ENCODE data around the gene EXOC6B. TPM values are rescaled to one million over a fixed set of nuclear protein-coding genes. Genes with fewer than 3 reads are reported as not detected.

EXOC6B gene
- total and polyA plus RNA-seq, 9 of the 15 experiments (the other 6 are each of a cell fraction or from before 2014, with no cell fraction given), result 0.28 to 4.2 (median 2.0) TPM

DNA sequence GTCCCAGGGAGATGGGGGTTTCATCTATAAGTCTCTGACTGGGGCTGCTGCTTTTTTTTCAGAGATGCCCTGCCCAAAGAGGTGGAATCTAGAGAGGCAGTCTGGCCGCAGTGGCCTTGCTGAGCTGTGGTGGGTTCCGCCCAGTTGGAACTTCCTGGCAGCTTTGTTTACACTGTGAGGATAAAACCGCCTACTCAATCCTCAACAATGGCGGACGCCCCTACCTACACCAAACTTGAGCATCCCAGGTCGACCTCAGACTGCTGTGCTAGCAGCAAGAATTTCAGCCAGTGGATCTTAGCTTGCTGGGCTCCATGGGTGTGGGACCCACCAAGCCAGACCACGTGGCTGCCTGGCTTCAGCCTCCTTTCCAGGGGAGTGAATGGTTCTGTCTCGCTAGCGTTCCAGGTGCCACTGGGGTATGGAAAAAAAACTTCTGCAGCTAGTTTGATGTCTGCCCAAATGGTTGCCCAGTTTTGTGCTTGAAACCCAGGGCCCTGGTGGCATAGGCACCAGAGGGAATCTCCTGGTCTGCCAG, 525.6 kb downstream of the EXOC6B start:
- no peaks in the 10 kb centered on the region for H3K4me1 ChIP-seq (replicated peaks in 1 of 2; ENCODE audit: control insufficient read depth in 2 of 2, insufficient read depth in 2 of 2, low read length in 2 of 2)
- peak overlapping the region; percentile 38; the same call in 1 of the 2 replicates for H2AFZ ChIP-seq (ENCODE audit: low read depth, low read length)
- ChIA-PET CTCF (ENCODE audit: low intra/inter-chr PET ratio) (no interaction called here), POLR2A (interaction anchor here (0.6 kb wide), 1 partner anchor 8 kb away, joined by 3 read pairs; no protein-coding TSS in a partner anchor)
- intact Hi-C loops (cut with micrococcal nuclease), result no loop called here
- no TSS peak for BruUV-seq (replicated peaks)
- H3K9ac ChIP-seq (ENCODE audit: insufficient read depth in 1 of 2, low read depth in 2 of 2, low read length in 2 of 2), result no peak overlapping the region
- 4% methylated on average over 8 of the region's 9 CpGs for WGBS (ENCODE audit: insufficient coverage, low coverage, missing lambda C conversion rate)
- no peak overlapping the region for H3K27ac ChIP-seq (ENCODE audit: extremely low read depth, low read depth, low read length)
- H3K4me2 ChIP-seq (ENCODE audit: insufficient read depth, low read length), result no peak overlapping the region; the same call in 1 of the 2 replicates
- H3K9me3 ChIP-seq (replicated peaks; ENCODE audit: control insufficient read depth, insufficient read depth, low read depth, low read length), result no peaks in the 10 kb centered on the region
- no peaks in the 10 kb centered on the region for H3K79me2 ChIP-seq (ENCODE audit: control insufficient read depth, insufficient read depth, low read length)
- no peaks in the 10 kb centered on the region for H3K27me3 ChIP-seq (ENCODE audit: control insufficient read depth in 2 of 2, insufficient read depth in 2 of 2, low read length in 2 of 2)
- H4K20me1 ChIP-seq (replicated peaks; ENCODE audit: control insufficient read depth, insufficient read depth, low read length), result no peaks in the 10 kb centered on the region
- DNase-seq (ENCODE audit: extremely low read depth in 1 of 4, low spot score in 3 of 4) (no peak), ATAC-seq (no peak), FAIRE-seq (no peak)
- in situ Hi-C loops (cut with MboI), result no loop called here
- H3K9me1 ChIP-seq (ENCODE audit: control insufficient read depth, insufficient read depth, low read length), result no peaks in the 10 kb centered on the region
- H3K4me3 ChIP-seq, result no peak overlapping the region
- no peaks in the 10 kb centered on the region for H3K36me3 ChIP-seq (ENCODE audit: control insufficient read depth, insufficient read depth, low read length)
- TF ChIP-seq RBM17 (IDR thresholded peaks at IDR 0.05; ENCODE audit: borderline replicate concordance, low read depth, low read length) (no peak), ZNF717 (CRISPR knock-in tag; IDR thresholded peaks at IDR 0.05) (no peak), SMC3 (conservative IDR thresholded peaks at IDR 0.05; ENCODE audit: insufficient read depth, low read depth, low read length) (no peak), MAFK (IDR thresholded peaks at IDR 0.05; ENCODE audit: low read length) (no peak), FOXA3 (CRISPR knock-in tag; conservative IDR thresholded peaks at IDR 0.05 in 1 of 2, IDR thresholded peaks at IDR 0.05 in 1 of 2) (peak in 1 of 2 experiments; percentile 71; a peak in 2 of 4 replicates), YY1 (IDR thresholded peaks at IDR 0.05; ENCODE audit: borderline replicate concordance in 1 of 3, control insufficient read depth in 1 of 3, extremely low read depth in 1 of 3, insufficient read depth in 3 of 3, insufficient read length in 1 of 3, insufficient replicate concordance in 2 of 3, low read depth in 1 of 3, low read length in 2 of 3) (peak in 1 of 3 experiments; percentile 40), SMARCC2 (IDR thresholded peaks at IDR 0.05; ENCODE audit: low read depth) (no peak), ZNF239 (CRISPR knock-in tag; IDR thresholded peaks at IDR 0.05) (no peak)
- TF ChIP-seq, protein P1, sequence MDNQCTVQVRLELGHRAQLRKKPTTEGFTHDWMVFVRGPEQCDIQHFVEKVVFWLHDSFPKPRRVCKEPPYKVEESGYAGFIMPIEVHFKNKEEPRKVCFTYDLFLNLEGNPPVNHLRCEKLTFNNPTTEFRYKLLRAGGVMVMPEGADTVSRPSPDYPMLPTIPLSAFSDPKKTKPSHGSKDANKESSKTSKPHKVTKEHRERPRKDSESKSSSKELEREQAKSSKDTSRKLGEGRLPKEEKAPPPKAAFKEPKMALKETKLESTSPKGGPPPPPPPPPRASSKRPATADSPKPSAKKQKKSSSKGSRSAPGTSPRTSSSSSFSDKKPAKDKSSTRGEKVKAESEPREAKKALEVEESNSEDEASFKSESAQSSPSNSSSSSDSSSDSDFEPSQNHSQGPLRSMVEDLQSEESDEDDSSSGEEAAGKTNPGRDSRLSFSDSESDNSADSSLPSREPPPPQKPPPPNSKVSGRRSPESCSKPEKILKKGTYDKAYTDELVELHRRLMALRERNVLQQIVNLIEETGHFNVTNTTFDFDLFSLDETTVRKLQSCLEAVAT (IDR thresholded peaks at IDR 0.05), result no peak
- TF ChIP-seq, protein P2, sequence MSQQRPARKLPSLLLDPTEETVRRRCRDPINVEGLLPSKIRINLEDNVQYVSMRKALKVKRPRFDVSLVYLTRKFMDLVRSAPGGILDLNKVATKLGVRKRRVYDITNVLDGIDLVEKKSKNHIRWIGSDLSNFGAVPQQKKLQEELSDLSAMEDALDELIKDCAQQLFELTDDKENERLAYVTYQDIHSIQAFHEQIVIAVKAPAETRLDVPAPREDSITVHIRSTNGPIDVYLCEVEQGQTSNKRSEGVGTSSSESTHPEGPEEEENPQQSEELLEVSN (IDR thresholded peaks at IDR 0.05; ENCODE audit: borderline replicate concordance in 1 of 2, extremely low read depth in 1 of 2, insufficient read depth in 1 of 2, insufficient read length in 1 of 2, low read depth in 1 of 2, low read length in 1 of 2, poor library complexity in 1 of 2, severe bottlenecking in 1 of 2), result peak in 1 of 2 experiments; percentile 10
- TF ChIP-seq, protein P3, sequence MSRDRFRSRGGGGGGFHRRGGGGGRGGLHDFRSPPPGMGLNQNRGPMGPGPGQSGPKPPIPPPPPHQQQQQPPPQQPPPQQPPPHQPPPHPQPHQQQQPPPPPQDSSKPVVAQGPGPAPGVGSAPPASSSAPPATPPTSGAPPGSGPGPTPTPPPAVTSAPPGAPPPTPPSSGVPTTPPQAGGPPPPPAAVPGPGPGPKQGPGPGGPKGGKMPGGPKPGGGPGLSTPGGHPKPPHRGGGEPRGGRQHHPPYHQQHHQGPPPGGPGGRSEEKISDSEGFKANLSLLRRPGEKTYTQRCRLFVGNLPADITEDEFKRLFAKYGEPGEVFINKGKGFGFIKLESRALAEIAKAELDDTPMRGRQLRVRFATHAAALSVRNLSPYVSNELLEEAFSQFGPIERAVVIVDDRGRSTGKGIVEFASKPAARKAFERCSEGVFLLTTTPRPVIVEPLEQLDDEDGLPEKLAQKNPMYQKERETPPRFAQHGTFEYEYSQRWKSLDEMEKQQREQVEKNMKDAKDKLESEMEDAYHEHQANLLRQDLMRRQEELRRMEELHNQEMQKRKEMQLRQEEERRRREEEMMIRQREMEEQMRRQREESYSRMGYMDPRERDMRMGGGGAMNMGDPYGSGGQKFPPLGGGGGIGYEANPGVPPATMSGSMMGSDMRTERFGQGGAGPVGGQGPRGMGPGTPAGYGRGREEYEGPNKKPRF (IDR thresholded peaks at IDR 0.05; ENCODE audit: low read depth, low read length), result no peak
- TF ChIP-seq, protein P4, sequence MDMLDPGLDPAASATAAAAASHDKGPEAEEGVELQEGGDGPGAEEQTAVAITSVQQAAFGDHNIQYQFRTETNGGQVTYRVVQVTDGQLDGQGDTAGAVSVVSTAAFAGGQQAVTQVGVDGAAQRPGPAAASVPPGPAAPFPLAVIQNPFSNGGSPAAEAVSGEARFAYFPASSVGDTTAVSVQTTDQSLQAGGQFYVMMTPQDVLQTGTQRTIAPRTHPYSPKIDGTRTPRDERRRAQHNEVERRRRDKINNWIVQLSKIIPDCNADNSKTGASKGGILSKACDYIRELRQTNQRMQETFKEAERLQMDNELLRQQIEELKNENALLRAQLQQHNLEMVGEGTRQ (CRISPR knock-in tag; IDR thresholded peaks at IDR 0.05), result peak; percentile 37; the same call in 1 of the 2 replicates

Measured in K562 (cell line).